ENCODE data around the gene KRTAP12-2.

KRTAP12-2 gene

DNA sequence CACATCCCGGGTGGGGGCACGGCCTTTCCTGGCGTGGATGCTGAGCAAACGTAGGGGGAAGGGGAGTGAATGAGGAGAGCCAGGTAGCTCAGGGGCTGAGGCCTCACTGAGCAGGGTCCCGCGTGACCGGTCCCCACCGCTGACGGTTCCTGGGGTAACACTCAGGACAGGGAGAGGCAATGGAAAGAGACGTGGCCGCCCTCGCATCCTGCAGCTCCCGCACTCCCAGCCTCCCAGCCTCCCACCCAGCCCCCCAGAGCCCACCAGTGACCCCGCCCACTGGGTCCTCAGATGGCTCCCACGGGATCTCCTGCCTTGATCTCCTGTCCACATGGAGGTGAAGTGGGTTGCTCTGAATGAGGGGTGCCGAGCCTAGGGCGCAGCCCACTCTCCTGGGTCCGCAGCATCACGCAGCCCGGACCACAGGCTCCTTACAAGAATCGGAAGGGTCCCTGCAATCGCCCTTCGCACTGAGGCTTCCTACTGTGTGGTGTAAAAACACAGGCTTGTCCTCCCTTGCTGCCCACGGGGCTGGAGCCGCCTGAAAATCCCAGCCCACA lies 42.2 kb upstream of the KRTAP12-2 start:
- no peaks in the 10 kb centered on the region for H4K20me1 ChIP-seq (ENCODE audit: insufficient read depth, low read length, poor library complexity, severe bottlenecking)
- no peak overlapping the region for H3K9ac ChIP-seq (ENCODE audit: low read depth, low read length, poor library complexity, severe bottlenecking)
- H3K4me2 ChIP-seq (ENCODE audit: low read depth, low read length, poor library complexity, severe bottlenecking) = no peak overlapping the region
- H3K36me3 ChIP-seq (ENCODE audit: insufficient read depth, low read length) = no peaks in the 10 kb centered on the region
- H3K4me1 ChIP-seq (ENCODE audit: insufficient read depth, low read length, poor library complexity, severe bottlenecking) = no peaks in the 10 kb centered on the region
- no peaks in the 10 kb centered on the region for H3K79me2 ChIP-seq (ENCODE audit: insufficient read depth, low read length)
- H2AFZ ChIP-seq (ENCODE audit: low read length) = no peak overlapping the region
- no peak overlapping the region for H3K4me3 ChIP-seq (ENCODE audit: low read length, poor library complexity, severe bottlenecking)
- no peaks in the 10 kb centered on the region for H3F3A ChIP-seq (ENCODE audit: low read depth)
- no peaks in the 10 kb centered on the region for H3K9me2 ChIP-seq (replicated peaks; ENCODE audit: low read depth, low read length)
- no peak for TF ChIP-seq EZH2phosphoT487 (IDR thresholded peaks at IDR 0.05; ENCODE audit: borderline replicate concordance)
- TF ChIP-seq, protein P1, sequence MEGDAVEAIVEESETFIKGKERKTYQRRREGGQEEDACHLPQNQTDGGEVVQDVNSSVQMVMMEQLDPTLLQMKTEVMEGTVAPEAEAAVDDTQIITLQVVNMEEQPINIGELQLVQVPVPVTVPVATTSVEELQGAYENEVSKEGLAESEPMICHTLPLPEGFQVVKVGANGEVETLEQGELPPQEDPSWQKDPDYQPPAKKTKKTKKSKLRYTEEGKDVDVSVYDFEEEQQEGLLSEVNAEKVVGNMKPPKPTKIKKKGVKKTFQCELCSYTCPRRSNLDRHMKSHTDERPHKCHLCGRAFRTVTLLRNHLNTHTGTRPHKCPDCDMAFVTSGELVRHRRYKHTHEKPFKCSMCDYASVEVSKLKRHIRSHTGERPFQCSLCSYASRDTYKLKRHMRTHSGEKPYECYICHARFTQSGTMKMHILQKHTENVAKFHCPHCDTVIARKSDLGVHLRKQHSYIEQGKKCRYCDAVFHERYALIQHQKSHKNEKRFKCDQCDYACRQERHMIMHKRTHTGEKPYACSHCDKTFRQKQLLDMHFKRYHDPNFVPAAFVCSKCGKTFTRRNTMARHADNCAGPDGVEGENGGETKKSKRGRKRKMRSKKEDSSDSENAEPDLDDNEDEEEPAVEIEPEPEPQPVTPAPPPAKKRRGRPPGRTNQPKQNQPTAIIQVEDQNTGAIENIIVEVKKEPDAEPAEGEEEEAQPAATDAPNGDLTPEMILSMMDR (conservative IDR thresholded peaks at IDR 0.05; ENCODE audit: low read length) = no peak
- no peaks in the 10 kb centered on the region for H3K9me3 ChIP-seq (ENCODE audit: insufficient read depth, low read depth, low read length)
- no peaks in the 10 kb centered on the region for H3K27me3 ChIP-seq (ENCODE audit: insufficient read depth, low read length, poor library complexity, severe bottlenecking)

DNA sequence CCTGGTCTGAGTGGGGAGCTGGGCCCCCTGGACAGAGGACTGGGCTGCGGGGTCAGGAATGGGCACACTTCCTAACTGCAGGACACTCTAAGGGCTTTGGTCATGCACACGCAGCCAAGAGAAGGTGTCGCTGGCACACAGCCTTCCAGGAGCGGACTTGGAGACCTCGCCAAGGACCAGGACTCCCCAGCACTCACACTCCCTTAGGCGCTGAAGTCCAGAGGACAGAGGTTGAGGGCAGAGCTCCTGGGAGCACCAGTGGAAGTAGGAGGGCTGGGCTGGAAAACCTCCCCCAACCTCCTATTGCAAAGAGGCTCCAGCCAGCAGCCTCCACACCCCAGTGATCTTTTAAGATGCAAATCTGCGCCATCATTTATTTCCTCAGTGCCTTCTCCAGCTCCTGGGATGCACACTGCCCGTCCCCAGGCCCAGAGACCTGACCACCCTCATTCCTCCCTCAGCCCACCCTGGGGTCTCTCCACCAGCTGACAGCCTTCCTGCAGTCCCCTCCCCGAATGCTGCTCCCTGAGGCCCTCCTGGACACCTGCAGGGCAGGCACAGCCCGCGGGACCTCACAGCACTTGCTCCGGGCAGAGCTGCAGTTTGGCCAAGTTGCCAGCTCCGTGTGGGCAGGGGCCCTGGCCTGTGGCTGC lies 41.6 kb upstream of the KRTAP12-2 start:
- H3K79me2 ChIP-seq (ENCODE audit: insufficient read depth, low read length) = no peaks in the 10 kb centered on the region
- H3K9me3 ChIP-seq (ENCODE audit: insufficient read depth, low read depth, low read length) = no peaks in the 10 kb centered on the region
- no peaks in the 10 kb centered on the region for H3F3A ChIP-seq (ENCODE audit: low read depth)
- H3K36me3 ChIP-seq (ENCODE audit: insufficient read depth, low read length) = no peaks in the 10 kb centered on the region
- TF ChIP-seq EZH2phosphoT487 (IDR thresholded peaks at IDR 0.05; ENCODE audit: borderline replicate concordance) = no peak
- TF ChIP-seq, protein P1 (conservative IDR thresholded peaks at IDR 0.05; ENCODE audit: low read length) = no peak
- no peaks in the 10 kb centered on the region for H3K9me2 ChIP-seq (replicated peaks; ENCODE audit: low read depth, low read length)
- H2AFZ ChIP-seq (ENCODE audit: low read length) = no peak overlapping the region
- H3K4me1 ChIP-seq (ENCODE audit: insufficient read depth, low read length, poor library complexity, severe bottlenecking) = no peaks in the 10 kb centered on the region
- H3K9ac ChIP-seq (ENCODE audit: low read depth, low read length, poor library complexity, severe bottlenecking) = no peak overlapping the region
- no peaks in the 10 kb centered on the region for H3K27me3 ChIP-seq (ENCODE audit: insufficient read depth, low read length, poor library complexity, severe bottlenecking)
- no peak overlapping the region for H3K4me2 ChIP-seq (ENCODE audit: low read depth, low read length, poor library complexity, severe bottlenecking)
- H4K20me1 ChIP-seq (ENCODE audit: insufficient read depth, low read length, poor library complexity, severe bottlenecking) = no peaks in the 10 kb centered on the region
- no peak overlapping the region for H3K4me3 ChIP-seq (ENCODE audit: low read length, poor library complexity, severe bottlenecking)

DNA sequence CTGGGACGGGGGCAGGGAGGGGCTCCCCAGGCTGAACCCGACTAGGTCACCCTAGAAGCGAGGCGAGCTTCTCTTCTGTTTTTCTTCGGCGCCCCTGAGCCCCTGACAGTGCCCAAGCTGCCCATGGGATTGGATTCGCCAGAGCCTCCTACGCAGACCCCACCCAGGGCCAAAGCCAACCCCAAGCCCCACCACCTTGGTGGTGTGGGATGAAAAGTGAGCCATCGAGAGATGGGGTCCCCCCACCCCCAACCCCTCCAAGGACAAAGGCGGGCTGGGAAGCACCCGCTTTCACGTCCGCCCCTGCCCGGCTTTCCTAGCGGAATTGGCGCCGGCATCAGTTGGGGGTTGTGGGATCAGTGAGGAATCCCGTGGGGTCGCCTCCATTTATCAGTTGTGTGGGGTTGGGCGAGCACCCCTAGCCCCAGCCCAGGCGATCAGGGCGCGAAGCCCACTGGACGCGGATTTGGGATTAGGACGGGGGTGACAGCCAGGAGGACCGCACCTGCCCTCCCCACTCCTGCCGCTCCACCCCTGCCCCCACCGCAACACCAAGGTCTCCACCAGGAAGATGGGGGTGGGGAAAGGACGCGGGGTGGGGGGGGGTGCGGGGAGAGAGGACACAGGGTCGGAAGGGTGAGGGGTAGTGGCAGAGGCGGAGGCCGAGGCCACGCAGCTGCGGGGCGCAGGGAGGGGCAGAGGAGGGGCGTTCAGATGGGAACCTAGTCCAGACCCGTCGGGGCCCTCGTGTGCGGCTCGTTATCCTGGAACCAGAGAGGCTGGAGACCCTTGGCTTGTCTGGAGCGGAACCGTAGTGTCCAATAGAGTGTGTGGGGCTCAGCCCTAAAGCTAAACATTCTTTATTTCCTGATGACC lies 40.2 kb upstream of the KRTAP12-2 start:
- Histone ChIP-seq H3K9ac (ENCODE audit: low read depth, low read length, poor library complexity, severe bottlenecking) (no peak overlapping the region), H3K9me3 (ENCODE audit: insufficient read depth, low read depth, low read length) (no peaks in the 10 kb centered on the region), H3F3A (ENCODE audit: low read depth) (no peaks in the 10 kb centered on the region), H2AFZ (ENCODE audit: low read length) (no peak overlapping the region), H3K4me3 (ENCODE audit: low read length, poor library complexity, severe bottlenecking) (no peak overlapping the region), H3K27me3 (ENCODE audit: insufficient read depth, low read length, poor library complexity, severe bottlenecking) (no peaks in the 10 kb centered on the region), H3K4me2 (ENCODE audit: low read depth, low read length, poor library complexity, severe bottlenecking) (no peak overlapping the region), H4K20me1 (ENCODE audit: insufficient read depth, low read length, poor library complexity, severe bottlenecking) (no peaks in the 10 kb centered on the region), H3K9me2 (replicated peaks; ENCODE audit: low read depth, low read length) (no peaks in the 10 kb centered on the region), H3K4me1 (ENCODE audit: insufficient read depth, low read length, poor library complexity, severe bottlenecking) (no peaks in the 10 kb centered on the region), H3K79me2 (ENCODE audit: insufficient read depth, low read length) (no peaks in the 10 kb centered on the region), H3K36me3 (ENCODE audit: insufficient read depth, low read length) (no peaks in the 10 kb centered on the region)
- TF ChIP-seq, protein P1 (conservative IDR thresholded peaks at IDR 0.05; ENCODE audit: low read length) = no peak
- no peak for TF ChIP-seq EZH2phosphoT487 (IDR thresholded peaks at IDR 0.05; ENCODE audit: borderline replicate concordance)

Measured in Loucy (cell line).